Stomach (tissue), 9 donors: ENCODE measurements around the gene LGALS8. TPM values are rescaled to one million over a fixed set of nuclear protein-coding genes. Genes with fewer than 3 reads are reported as not detected.

Experiments used
- DNase-seq, 2 donors: peaks; one replicate each; pipeline versions ENCODE4 v3.0.0 to v3.0.0-alpha.2; 2013 to 2019
- H3K27ac ChIP-seq, 5 donors: fragments of 200-600 bp in 4 of 5; sonication (generic) in 4 of 5; one replicate each; pipeline ENCODE4 v1.5.1; 2013 to 2019; ENCODE audit warnings: mild to moderate bottlenecking in 1 of 5, moderate library complexity in 1 of 5
- H3K27me3 ChIP-seq, 3 donors: fragments of 200-600 bp; sonication (generic); one replicate each; pipeline ENCODE4 v1.5.1; 2017 to 2019; ENCODE audit warnings: mixed run types in 1 of 3
- H3K36me3 ChIP-seq, 4 donors: fragments of 200-600 bp; sonication (generic); 1 replicate in 3 of 4; 2 replicates in 1 of 4; pipeline ENCODE4 v1.5.1; 2016 to 2019
- H3K4me1 ChIP-seq, 4 donors: fragments of 200-600 bp; sonication (generic); one replicate each; pipeline ENCODE4 v1.5.1; 2016 to 2019
- H3K4me3 ChIP-seq, 4 donors: fragments of 200-600 bp; sonication (generic) in 3 of 4; one replicate each; pipeline ENCODE4 v1.5.1; 2016 to 2019; ENCODE audit warnings: mild to moderate bottlenecking in 1 of 4
- H3K9me3 ChIP-seq, 4 donors: fragments of 200-600 bp; sonication (generic); one replicate each; pipeline ENCODE4 v1.5.1; 2016 to 2019
- EP300 ChIP-seq: sonication (generic); formaldehyde crosslinking; IDR thresholded peaks from one replicate; pipeline ENCODE4 v1.6.1; 2017; ENCODE audit warnings: antibody characterized with exemption
- POLR2A ChIP-seq, 4 donors: fragments of 450-650 bp; IDR thresholded peaks; one replicate each; pipeline ENCODE4 v1.6.1; 2016; ENCODE audit warnings: antibody characterized with exemption in 4 of 4, control low read depth in 2 of 4, mild to moderate bottlenecking in 1 of 4, moderate library complexity in 1 of 4
- intact Hi-C: fragments of 100-400 bp; cut with DNase I; formaldehyde crosslinking; loops from one replicate; pipeline ENCODE4 v1.15.1; 2023; ENCODE audit warnings: low total_unique reads
- polyA plus RNA-seq, 3 donors: library from polyadenylated mRNA; stranded (reverse); fragments of 200-250 nt; gene quantifications; one replicate each; pipeline ENCODE4 v1.2.3, GENCODE V29; 2013
- total RNA-seq, 5 donors: library from RNA; depleted of rRNA; stranded (reverse); fragments of >200 nt; gene quantifications; one replicate each; pipeline versions ENCODE4 v1.1.0 to v1.2.3, GENCODE V29; 2014 to 2016
- donor health status: healthy with polysubstance abuse.
- donor health status: Bipolar disorder and iron deficiency.
- donor health status: healthy.

LGALS8 gene
- total and polyA plus RNA-seq, 8 donors, result 17.9 to 142 (median 55.7) TPM

GRCh38 chr1:236602171-236602570 is 78.4 kb downstream of the LGALS8 start:
- H3K27ac ChIP-seq, result no peak overlapping the region
- H3K36me3 ChIP-seq, result peaks cover 4 to 53% (median 52%) of the 10 kb centered on the region in 4 donors
- H3K9me3 ChIP-seq, result no peaks in the 10 kb centered on the region
- no peaks in the 10 kb centered on the region for H3K27me3 ChIP-seq
- H3K4me3 ChIP-seq, result no peak overlapping the region
- TF ChIP-seq EP300 (no peak), POLR2A (IDR thresholded peaks at IDR 0.05) (no peak)
- intact Hi-C loops, result no loop called here
- peaks cover 8 to 26% (median 21%) of the 10 kb centered on the region in 4 donors for H3K4me1 ChIP-seq
- DNase-seq, result no peak

Other genes with a start within 250 kb of the LGALS8 start
- 100 to 1,000 TPM in 1 of 5 donors, 10 to 100 TPM in 3, 1 to 10 TPM in 1; 3.2 to 103 (median 33.4) TPM for gene ERO1B, start 242.0 kb upstream of the LGALS8 start, total RNA-seq
- 10 to 100 TPM in 2 of 3 donors, 1 to 10 TPM in 1; 6.1 to 23.2 (median 20.6) TPM for gene ERO1B, start 242.0 kb upstream of the LGALS8 start, polyA plus RNA-seq
- 10 to 100 TPM in 3 of 5 donors, 1 to 10 TPM in 1, not detected in 1; 5.1 to 13.8 (median 11.8) TPM for gene EDARADD, start 129.7 kb upstream of the LGALS8 start, total RNA-seq
- 1 to 10 TPM; 3.7 to 6.6 (median 4.7) TPM for gene EDARADD, start 129.7 kb upstream of the LGALS8 start, polyA plus RNA-seq
- gene HEATR1, start 80.5 kb downstream of the LGALS8 start, total RNA-seq, result 10 to 100 TPM; 10.1 to 51.8 (median 25.6) TPM
- 1 to 10 TPM; 2.4 to 3.8 (median 3.1) TPM for gene HEATR1, start 80.5 kb downstream of the LGALS8 start, polyA plus RNA-seq
- gene ACTN2, start 162.5 kb downstream of the LGALS8 start, total RNA-seq, result 10 to 100 TPM in 1 of 5 donors, 1 to 10 TPM in 1, under 1 TPM in 2, not detected in 1; 0.58 to 17.4 (median 3.6) TPM
- 1 to 10 TPM in 2 of 3 donors, under 1 TPM in 1; 0.37 to 2.6 (median 1.9) TPM for gene ACTN2, start 162.5 kb downstream of the LGALS8 start, polyA plus RNA-seq